Measurements from ENCODE around the gene CHRDL2. TPM values are rescaled to one million over a fixed set of nuclear protein-coding genes. Genes with fewer than 3 reads are reported as not detected.

Gene CHRDL2
- polyA plus RNA-seq, 2 of the 4 experiments (the other 2 are of a cell fraction): 2.3 to 5.8 TPM

DNA sequence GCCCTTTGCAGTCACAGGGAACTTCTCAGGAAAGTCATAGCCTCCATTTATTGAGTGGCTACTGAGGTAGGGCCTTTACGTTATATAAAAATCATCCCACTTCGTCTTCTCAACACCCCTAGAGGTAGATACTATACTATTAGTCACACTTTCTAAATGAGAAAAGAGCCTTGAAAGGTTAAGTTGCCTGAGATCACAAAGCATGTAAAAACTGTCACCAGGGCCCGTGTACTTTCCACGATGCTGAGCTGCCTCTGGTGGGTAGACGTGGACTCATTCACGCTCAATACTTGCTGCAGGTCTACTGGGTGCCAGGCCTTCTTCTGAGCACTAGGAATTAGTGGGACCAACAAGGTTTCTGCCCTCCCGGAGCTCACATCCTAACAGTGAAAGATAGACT is 16.3 kb downstream of the CHRDL2 start:
- H3K9me3 ChIP-seq: no peaks in the 10 kb centered on the region
- CTCF ChIA-PET: interaction anchor here (1.4 to 6.9 kb wide), 4 partner anchors 12 to 80 kb away, joined by 4 to 38 read pairs (median 24); no protein-coding TSS in a partner anchor

DNA sequence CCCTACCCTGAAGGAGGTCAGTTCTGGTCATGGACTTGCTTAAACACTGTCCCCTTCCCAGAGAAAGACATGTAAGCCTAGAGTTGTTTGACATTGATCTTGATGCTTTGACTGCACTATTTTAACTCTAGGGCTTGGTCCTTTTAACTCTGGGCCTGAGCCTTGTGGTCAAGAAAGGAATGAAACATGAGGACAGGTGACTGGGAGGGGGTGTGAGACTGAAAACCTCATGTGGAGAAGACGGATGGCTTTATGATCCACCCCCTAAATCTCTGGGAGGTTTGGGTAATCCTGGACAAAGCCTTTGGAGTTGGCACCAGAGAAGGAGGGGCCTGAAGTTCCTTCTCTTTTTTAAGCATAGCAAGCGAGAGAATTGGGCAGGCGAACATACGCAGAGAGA is 17.5 kb downstream of the CHRDL2 start:
- H3K27ac ChIP-seq: no peak overlapping the region
- ChIA-PET POLR2A (no interaction called here), CTCF (interaction anchor here (5.4 to 6.9 kb wide), 2 partner anchors 12 to 13 kb away, joined by 29 to 38 read pairs; no protein-coding TSS in a partner anchor)
- DNase-seq (ENCODE audit: low read depth in 1 of 2, low spot score in 1 of 2) (no peak), FAIRE-seq (no peak), ATAC-seq (no peak)
- TF ChIP-seq REST (IDR thresholded peaks at IDR 0.05) (no peak), POLR2A (IDR thresholded peaks at IDR 0.05; ENCODE audit: low read length) (no peak), ESRRA (IDR thresholded peaks at IDR 0.05; ENCODE audit: borderline replicate concordance, low read length) (no peak), RAD21 (conservative IDR thresholded peaks at IDR 0.05 in 1 of 2, IDR thresholded peaks at IDR 0.05 in 1 of 2) (no peak), SREBF2 (IDR thresholded peaks at IDR 0.05) (no peak), MAFK (IDR thresholded peaks at IDR 0.05; ENCODE audit: partially characterized antibody) (no peak), NFE2L2 (conservative IDR thresholded peaks at IDR 0.05; ENCODE audit: low read length) (no peak), CBX2 (IDR thresholded peaks at IDR 0.05; ENCODE audit: borderline replicate concordance, low read depth) (no peak), ZC3H11A (IDR thresholded peaks at IDR 0.05) (no peak), HOXA7 (CRISPR knock-in tag; IDR thresholded peaks at IDR 0.05) (no peak)
- TF ChIP-seq, protein P1, sequence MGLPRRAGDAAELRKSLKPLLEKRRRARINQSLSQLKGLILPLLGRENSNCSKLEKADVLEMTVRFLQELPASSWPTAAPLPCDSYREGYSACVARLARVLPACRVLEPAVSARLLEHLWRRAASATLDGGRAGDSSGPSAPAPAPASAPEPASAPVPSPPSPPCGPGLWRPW (IDR thresholded peaks at IDR 0.05): no peak
- TF ChIP-seq, protein P2, sequence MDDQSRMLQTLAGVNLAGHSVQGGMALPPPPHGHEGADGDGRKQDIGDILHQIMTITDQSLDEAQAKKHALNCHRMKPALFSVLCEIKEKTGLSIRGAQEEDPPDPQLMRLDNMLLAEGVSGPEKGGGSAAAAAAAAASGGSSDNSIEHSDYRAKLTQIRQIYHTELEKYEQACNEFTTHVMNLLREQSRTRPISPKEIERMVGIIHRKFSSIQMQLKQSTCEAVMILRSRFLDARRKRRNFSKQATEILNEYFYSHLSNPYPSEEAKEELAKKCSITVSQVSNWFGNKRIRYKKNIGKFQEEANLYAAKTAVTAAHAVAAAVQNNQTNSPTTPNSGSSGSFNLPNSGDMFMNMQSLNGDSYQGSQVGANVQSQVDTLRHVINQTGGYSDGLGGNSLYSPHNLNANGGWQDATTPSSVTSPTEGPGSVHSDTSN (IDR thresholded peaks at IDR 0.05): no peak
- no peak overlapping the region for H3K4me3 ChIP-seq
- H3K9me3 ChIP-seq: no peaks in the 10 kb centered on the region
- no peak overlapping the region for H3K4me2 ChIP-seq
- no peaks in the 10 kb centered on the region for H3K4me1 ChIP-seq
- 86% methylated on average over 4 of the region's 4 CpGs for WGBS (ENCODE audit: missing lambda C conversion rate)

More for the DNA sequence above, 16.3 kb downstream of the CHRDL2 start:
- POLR2A ChIA-PET: no interaction called here
- no peak overlapping the region for H3K27ac ChIP-seq
- no peak overlapping the region for H3K4me2 ChIP-seq
- no peak overlapping the region for H3K4me3 ChIP-seq
- 93% methylated on average over 7 of the region's 7 CpGs for WGBS (ENCODE audit: missing lambda C conversion rate)
- FAIRE-seq (no peak), DNase-seq (ENCODE audit: low read depth in 1 of 2, low spot score in 1 of 2) (no peak), ATAC-seq (no peak)
- H3K4me1 ChIP-seq: no peaks in the 10 kb centered on the region
- TF ChIP-seq NPAS2 (CRISPR knock-in tag; IDR thresholded peaks at IDR 0.05; ENCODE audit: borderline replicate concordance): no peak
- TF ChIP-seq, protein P3, sequence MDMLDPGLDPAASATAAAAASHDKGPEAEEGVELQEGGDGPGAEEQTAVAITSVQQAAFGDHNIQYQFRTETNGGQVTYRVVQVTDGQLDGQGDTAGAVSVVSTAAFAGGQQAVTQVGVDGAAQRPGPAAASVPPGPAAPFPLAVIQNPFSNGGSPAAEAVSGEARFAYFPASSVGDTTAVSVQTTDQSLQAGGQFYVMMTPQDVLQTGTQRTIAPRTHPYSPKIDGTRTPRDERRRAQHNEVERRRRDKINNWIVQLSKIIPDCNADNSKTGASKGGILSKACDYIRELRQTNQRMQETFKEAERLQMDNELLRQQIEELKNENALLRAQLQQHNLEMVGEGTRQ (IDR thresholded peaks at IDR 0.05): no peak
- no peak for TF ChIP-seq NFE2L2 (conservative IDR thresholded peaks at IDR 0.05; ENCODE audit: low read length)
- no peak for TF ChIP-seq FOSL2 (IDR thresholded peaks at IDR 0.05)
- TF ChIP-seq FOSL2 (CRISPR knock-in tag; IDR thresholded peaks at IDR 0.05): no peak
- TF ChIP-seq, protein P4, sequence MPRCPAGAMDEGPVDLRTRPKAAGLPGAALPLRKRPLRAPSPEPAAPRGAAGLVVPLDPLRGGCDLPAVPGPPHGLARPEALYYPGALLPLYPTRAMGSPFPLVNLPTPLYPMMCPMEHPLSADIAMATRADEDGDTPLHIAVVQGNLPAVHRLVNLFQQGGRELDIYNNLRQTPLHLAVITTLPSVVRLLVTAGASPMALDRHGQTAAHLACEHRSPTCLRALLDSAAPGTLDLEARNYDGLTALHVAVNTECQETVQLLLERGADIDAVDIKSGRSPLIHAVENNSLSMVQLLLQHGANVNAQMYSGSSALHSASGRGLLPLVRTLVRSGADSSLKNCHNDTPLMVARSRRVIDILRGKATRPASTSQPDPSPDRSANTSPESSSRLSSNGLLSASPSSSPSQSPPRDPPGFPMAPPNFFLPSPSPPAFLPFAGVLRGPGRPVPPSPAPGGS (IDR thresholded peaks at IDR 0.05): no peak
- TF ChIP-seq, protein P5, sequence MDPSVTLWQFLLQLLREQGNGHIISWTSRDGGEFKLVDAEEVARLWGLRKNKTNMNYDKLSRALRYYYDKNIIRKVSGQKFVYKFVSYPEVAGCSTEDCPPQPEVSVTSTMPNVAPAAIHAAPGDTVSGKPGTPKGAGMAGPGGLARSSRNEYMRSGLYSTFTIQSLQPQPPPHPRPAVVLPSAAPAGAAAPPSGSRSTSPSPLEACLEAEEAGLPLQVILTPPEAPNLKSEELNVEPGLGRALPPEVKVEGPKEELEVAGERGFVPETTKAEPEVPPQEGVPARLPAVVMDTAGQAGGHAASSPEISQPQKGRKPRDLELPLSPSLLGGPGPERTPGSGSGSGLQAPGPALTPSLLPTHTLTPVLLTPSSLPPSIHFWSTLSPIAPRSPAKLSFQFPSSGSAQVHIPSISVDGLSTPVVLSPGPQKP (IDR thresholded peaks at IDR 0.05; ENCODE audit: low read depth, low read length): no peak

Data from A549 (cell line).